ENCODE data around the gene ASIC4. TPM values are rescaled to one million over a fixed set of nuclear protein-coding genes. Genes with fewer than 3 reads are reported as not detected.

ASIC4 gene
- total RNA-seq, 5 donors from 2014 or later (not counting 1 experiment from before 2014, with no cell fraction given) = 0.09 to 0.35 (median 0.20) TPM; not detected in 2

DNA sequence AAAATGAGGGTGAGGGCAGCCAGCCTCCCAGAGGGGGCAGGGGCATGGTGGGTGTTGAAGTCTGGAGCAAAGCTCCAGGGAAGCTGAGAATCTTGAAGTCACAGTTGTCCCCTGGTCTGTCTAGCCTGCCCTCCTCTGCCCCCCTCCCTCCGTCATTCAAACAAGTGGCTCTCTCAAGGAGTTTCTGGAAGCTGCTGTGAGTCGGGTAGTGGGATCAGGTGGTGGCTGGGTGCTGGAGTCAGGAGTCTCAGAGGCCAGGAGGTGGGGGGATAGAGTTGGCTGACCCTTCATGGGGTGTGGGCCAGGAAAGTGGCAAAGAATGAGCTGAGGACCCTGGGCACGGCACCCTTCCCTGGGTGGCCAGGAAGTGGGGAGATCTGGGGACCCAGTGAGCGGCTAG is 495 bp upstream of the ASIC4 start:
- Mint-ChIP-seq H3K4me1 (peaks cover 26 to 35% (median 27%) of the 10 kb centered on the region in 3 donors), H3K4me3 (peak overlapping the region in 1 of 3 donors; percentile 66), H3K27me3 (peaks cover 75 to 83% of the 10 kb centered on the region in 2 donors), H3K36me3 (no peaks in the 10 kb centered on the region), H3K9me3 (no peaks in the 10 kb centered on the region), H3K27ac (no peak overlapping the region)
- Histone ChIP-seq H3K4me3 (ENCODE audit: control insufficient read depth in 1 of 2, extremely low read depth in 1 of 2, low read length in 1 of 2) (no peak overlapping the region), H3K36me3 (ENCODE audit: control insufficient read depth in 2 of 2, extremely low read depth in 1 of 2, insufficient read depth in 1 of 2, low read length in 1 of 2) (no peaks in the 10 kb centered on the region), H3K4me1 (ENCODE audit: control insufficient read depth in 1 of 2, extremely low read depth in 1 of 2, insufficient read depth in 2 of 2, low read length in 2 of 2) (peaks cover 3 to 27% of the 10 kb centered on the region in 2 experiments), H3K27ac (ENCODE audit: low read length) (no peak overlapping the region), H3K27me3 (replicated peaks in 1 of 2; ENCODE audit: control insufficient read depth in 2 of 2, extremely low read depth in 1 of 2, insufficient read depth in 2 of 2, low read length in 1 of 2) (peaks cover 8 to 96% of the 10 kb centered on the region in 2 experiments), H3K9me3 (no peaks in the 10 kb centered on the region)
- ATAC-seq (replicated peaks in 1 of 4) (no peak), DNase-seq (no peak)
- ChIA-PET POLR2A (no interaction called here), CTCF (no interaction called here)
- WGBS (ENCODE audit: insufficient coverage) = 0% methylated on average over 3 of the region's 4 CpGs

DNA sequence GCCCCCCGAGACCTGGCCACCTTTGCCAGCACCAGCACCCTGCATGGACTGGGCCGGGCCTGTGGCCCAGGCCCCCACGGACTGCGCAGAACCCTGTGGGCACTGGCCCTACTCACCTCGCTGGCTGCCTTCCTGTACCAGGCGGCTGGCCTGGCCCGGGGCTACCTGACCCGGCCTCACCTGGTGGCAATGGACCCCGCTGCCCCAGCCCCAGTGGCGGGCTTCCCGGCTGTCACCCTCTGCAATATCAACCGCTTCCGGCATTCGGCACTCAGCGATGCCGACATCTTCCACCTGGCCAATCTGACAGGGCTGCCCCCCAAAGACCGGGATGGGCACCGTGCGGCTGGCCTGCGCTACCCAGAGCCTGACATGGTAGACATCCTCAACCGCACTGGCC is 554 bp downstream of the ASIC4 start:
- ChIA-PET POLR2A (no interaction called here), CTCF (interaction anchor here in 1 of 2 donors (0.6 kb wide), 1 partner anchor 40 kb away, joined by 4 read pairs; no protein-coding TSS in a partner anchor)
- Mint-ChIP-seq H3K9me3 (no peaks in the 10 kb centered on the region), H3K27ac (no peak overlapping the region), H3K27me3 (peaks cover 76 to 85% of the 10 kb centered on the region in 2 donors), H3K4me3 (no peak overlapping the region), H3K36me3 (no peaks in the 10 kb centered on the region), H3K4me1 (peaks cover 20 to 28% (median 23%) of the 10 kb centered on the region in 3 donors)
- no peak for ATAC-seq (replicated peaks in 1 of 4)
- no peaks in the 10 kb centered on the region for H3K36me3 ChIP-seq (ENCODE audit: control insufficient read depth in 2 of 2, extremely low read depth in 1 of 2, insufficient read depth in 1 of 2, low read length in 1 of 2)
- DNase-seq = no peak
- no peak overlapping the region for H3K27ac ChIP-seq (ENCODE audit: low read length)
- no peaks in the 10 kb centered on the region for H3K9me3 ChIP-seq
- H3K27me3 ChIP-seq (replicated peaks in 1 of 2; ENCODE audit: control insufficient read depth in 2 of 2, extremely low read depth in 1 of 2, insufficient read depth in 2 of 2, low read length in 1 of 2) = peaks cover 8 to 94% of the 10 kb centered on the region in 2 experiments
- 87% methylated on average over 21 of the region's 21 CpGs for WGBS (ENCODE audit: insufficient coverage)
- peaks cover 3 to 17% of the 10 kb centered on the region in 2 experiments for H3K4me1 ChIP-seq (ENCODE audit: control insufficient read depth in 1 of 2, extremely low read depth in 1 of 2, insufficient read depth in 2 of 2, low read length in 2 of 2)
- no peak overlapping the region for H3K4me3 ChIP-seq (ENCODE audit: control insufficient read depth in 1 of 2, extremely low read depth in 1 of 2, low read length in 1 of 2)

DNA sequence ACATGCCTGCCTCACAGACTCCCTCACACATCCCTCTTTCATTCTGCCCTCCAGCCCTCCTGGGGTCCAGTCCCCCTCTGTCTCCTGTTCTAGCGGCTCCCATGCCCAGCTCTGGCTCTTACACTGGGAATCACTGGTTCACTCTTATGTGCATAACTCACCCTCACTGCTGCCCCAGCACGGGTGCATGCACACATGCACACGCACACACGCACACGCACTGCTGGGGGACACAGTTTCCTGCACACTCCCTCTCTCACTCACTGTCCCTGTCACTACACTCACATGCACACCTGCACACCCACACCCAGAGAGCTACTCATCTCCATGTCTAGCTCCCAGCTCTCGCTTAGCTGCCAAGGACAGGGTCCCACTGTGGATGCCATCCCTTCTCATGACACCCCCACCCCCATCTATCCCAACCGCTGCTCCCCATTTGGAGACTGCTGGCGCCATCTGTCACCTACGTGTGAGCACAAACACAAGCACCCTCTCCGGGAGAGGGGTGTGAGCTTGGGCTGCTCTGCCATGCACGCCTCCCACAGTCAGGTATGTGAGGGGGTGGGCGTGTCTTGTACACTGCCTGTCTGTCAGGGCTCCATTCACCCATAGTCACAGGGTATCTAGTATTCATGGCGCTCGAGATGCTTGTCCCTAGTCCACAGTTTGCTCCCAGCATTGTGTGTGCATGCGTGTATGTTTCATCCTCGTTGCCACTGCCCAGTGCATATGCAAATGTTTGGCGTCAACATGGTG is 1.8 kb downstream of the ASIC4 start:
- H3K27me3 ChIP-seq (replicated peaks in 1 of 2; ENCODE audit: control insufficient read depth in 2 of 2, extremely low read depth in 1 of 2, insufficient read depth in 2 of 2, low read length in 1 of 2) = peaks cover 6 to 93% of the 10 kb centered on the region in 2 experiments
- H3K9me3 Mint-ChIP-seq = no peaks in the 10 kb centered on the region
- ATAC-seq (replicated peaks in 1 of 4) = no peak

DNA sequence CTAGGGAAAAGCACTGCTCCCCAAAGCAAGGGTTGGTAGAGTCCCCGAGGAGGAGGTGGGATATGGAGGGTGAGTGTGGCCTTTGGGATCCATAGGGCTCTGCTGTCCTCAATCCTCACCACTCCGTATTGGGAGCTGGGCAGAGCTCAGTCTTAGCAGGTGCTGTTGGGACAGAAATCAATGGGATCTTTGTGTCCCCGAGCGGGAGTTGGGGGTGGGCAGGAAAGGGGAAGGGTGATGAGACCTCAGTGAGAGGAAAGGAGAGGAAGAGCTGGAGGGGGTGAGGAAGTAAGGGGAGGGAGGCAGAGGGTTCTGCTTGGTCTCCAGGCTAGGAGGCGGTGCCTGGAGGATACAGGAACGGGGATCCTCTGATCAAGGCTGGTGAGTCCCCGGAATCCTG is 2.6 kb downstream of the ASIC4 start:
- 29% methylated on average over 6 of the region's 7 CpGs for WGBS (ENCODE audit: insufficient coverage)
- POLR2A ChIA-PET = no interaction called here
- Histone ChIP-seq H3K27me3 (replicated peaks in 1 of 2; ENCODE audit: control insufficient read depth in 2 of 2, extremely low read depth in 1 of 2, insufficient read depth in 2 of 2, low read length in 1 of 2) (peaks cover 6 to 93% of the 10 kb centered on the region in 2 experiments), H3K36me3 (ENCODE audit: control insufficient read depth in 2 of 2, extremely low read depth in 1 of 2, insufficient read depth in 1 of 2, low read length in 1 of 2) (no peaks in the 10 kb centered on the region), H3K27ac (ENCODE audit: low read length) (no peak overlapping the region), H3K9me3 (no peaks in the 10 kb centered on the region), H3K4me1 (ENCODE audit: control insufficient read depth in 1 of 2, extremely low read depth in 1 of 2, insufficient read depth in 2 of 2, low read length in 2 of 2) (peaks cover 0 to 18% of the 10 kb centered on the region in 2 experiments), H3K4me3 (ENCODE audit: control insufficient read depth in 1 of 2, extremely low read depth in 1 of 2, low read length in 1 of 2) (no peak overlapping the region)
- ATAC-seq (replicated peaks in 1 of 4) (no peak), DNase-seq (no peak)
- Mint-ChIP-seq H3K27me3 (peaks cover 79 to 86% of the 10 kb centered on the region in 2 donors), H3K9me3 (no peaks in the 10 kb centered on the region), H3K4me3 (no peak overlapping the region), H3K27ac (no peak overlapping the region), H3K36me3 (no peaks in the 10 kb centered on the region), H3K4me1 (peaks cover 22 to 28% (median 23%) of the 10 kb centered on the region in 3 donors)
- CTCF ChIA-PET = interaction anchor here in 1 of 2 donors (0.7 kb wide), 1 partner anchor 64 kb away, joined by 3 read pairs; no protein-coding TSS in a partner anchor

More for the DNA sequence above, 1.8 kb downstream of the ASIC4 start:
- Histone ChIP-seq H3K27ac (ENCODE audit: low read length) (no peak overlapping the region), H3K36me3 (ENCODE audit: control insufficient read depth in 2 of 2, extremely low read depth in 1 of 2, insufficient read depth in 1 of 2, low read length in 1 of 2) (no peaks in the 10 kb centered on the region), H3K4me1 (ENCODE audit: control insufficient read depth in 1 of 2, extremely low read depth in 1 of 2, insufficient read depth in 2 of 2, low read length in 2 of 2) (peaks cover 0 to 9% of the 10 kb centered on the region in 2 experiments), H3K9me3 (no peaks in the 10 kb centered on the region), H3K4me3 (ENCODE audit: control insufficient read depth in 1 of 2, extremely low read depth in 1 of 2, low read length in 1 of 2) (no peak overlapping the region)
- Mint-ChIP-seq H3K27me3 (peaks cover 76 to 84% of the 10 kb centered on the region in 2 donors), H3K4me3 (no peak overlapping the region), H3K27ac (peak overlapping the region in 1 of 2 donors; percentile 4), H3K4me1 (peaks cover 14 to 21% (median 16%) of the 10 kb centered on the region in 3 donors), H3K36me3 (no peaks in the 10 kb centered on the region)
- POLR2A ChIA-PET = no interaction called here
- no peak for DNase-seq
- 76% methylated on average over 12 of the region's 17 CpGs for WGBS (ENCODE audit: insufficient coverage)
- CTCF ChIA-PET = interaction anchor here in 1 of 2 donors (0.7 kb wide), 1 partner anchor 63 kb away, joined by 3 read pairs; no protein-coding TSS in a partner anchor

DNA sequence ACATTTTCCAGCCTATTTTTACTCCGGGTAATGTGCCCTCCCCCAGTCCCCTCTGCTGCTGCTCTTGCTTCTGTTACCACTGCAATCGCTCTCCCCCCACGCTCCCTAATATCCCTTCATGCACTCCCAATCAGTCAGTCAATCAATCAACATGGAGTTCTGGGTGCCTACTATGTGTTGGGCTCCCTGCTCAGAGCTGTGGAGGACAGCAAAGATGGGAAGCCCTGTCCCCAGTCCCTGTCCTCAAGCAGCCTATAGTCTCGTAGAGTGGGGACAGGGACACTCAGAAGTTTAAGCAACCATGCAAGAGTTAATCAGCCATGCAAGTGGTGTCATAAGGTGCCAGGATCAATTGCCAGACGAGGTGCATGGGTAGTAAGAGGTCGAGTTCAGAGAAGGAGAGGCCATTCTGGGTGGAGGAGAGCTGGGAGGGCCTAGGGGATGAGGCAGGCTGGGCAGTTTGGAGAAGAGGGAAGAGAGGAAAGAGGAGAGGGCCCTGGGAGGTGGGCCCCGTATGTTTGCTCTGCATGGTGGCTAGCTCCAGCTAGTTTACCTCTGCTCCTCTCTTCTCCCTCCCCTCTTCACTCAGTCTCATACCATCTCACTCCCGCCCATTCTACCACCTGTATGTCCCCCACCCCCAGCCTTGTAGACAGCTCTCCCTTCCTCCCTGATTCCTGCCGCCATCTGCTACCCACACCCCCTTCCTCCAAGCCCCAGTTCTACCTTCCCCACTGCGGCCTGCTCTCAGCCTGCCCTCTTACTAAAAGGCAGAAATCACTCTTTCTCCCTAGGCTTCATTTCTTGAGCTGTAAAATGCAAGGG is 3.9 kb downstream of the ASIC4 start:
- Mint-ChIP-seq H3K4me1 (peaks cover 22 to 25% (median 25%) of the 10 kb centered on the region in 3 donors), H3K27me3 (peaks cover 75 to 79% of the 10 kb centered on the region in 2 donors), H3K9me3 (no peaks in the 10 kb centered on the region), H3K27ac (no peak overlapping the region), H3K4me3 (no peak overlapping the region), H3K36me3 (no peaks in the 10 kb centered on the region)
- H3K36me3 ChIP-seq (ENCODE audit: control insufficient read depth in 2 of 2, extremely low read depth in 1 of 2, insufficient read depth in 1 of 2, low read length in 1 of 2) = no peaks in the 10 kb centered on the region
- peaks cover 0 to 28% of the 10 kb centered on the region in 2 experiments for H3K4me1 ChIP-seq (ENCODE audit: control insufficient read depth in 1 of 2, extremely low read depth in 1 of 2, insufficient read depth in 2 of 2, low read length in 2 of 2)
- no peak for DNase-seq
- H3K4me3 ChIP-seq (ENCODE audit: control insufficient read depth in 1 of 2, extremely low read depth in 1 of 2, low read length in 1 of 2) = no peak overlapping the region
- no peak for ATAC-seq (replicated peaks in 1 of 4)
- CTCF ChIA-PET = interaction anchor here (0.5 to 1.5 kb wide), 5 partner anchors 10 to 88 kb away, joined by 3 to 6 read pairs (median 3); no protein-coding TSS in a partner anchor
- POLR2A ChIA-PET = no interaction called here
- no peak overlapping the region for H3K27ac ChIP-seq (ENCODE audit: low read length)
- no peaks in the 10 kb centered on the region for H3K9me3 ChIP-seq
- WGBS (ENCODE audit: insufficient coverage) = 66% methylated on average over 8 of the region's 10 CpGs
- peaks cover 0 to 93% of the 10 kb centered on the region in 2 experiments for H3K27me3 ChIP-seq (replicated peaks in 1 of 2; ENCODE audit: control insufficient read depth in 2 of 2, extremely low read depth in 1 of 2, insufficient read depth in 2 of 2, low read length in 1 of 2)

DNA sequence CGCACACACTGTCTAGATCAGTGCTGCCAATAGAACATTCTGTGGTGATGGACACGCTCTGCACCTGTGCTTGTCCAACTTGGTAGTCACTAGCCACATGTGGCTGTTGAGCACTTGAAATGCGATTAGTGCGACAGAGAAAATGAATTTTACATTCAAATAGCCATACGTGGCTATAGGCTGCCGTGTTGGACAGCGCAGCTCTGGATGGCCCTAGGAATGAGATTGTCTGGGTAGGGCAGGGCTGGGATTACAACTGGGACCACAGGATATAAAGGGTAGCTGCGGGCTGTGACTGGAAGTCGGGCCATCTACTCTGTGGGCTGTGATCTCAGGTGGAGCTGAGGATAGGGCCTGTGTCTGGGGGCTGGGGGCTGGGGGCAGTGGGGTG is 5.2 kb downstream of the ASIC4 start:
- H3K36me3 Mint-ChIP-seq = no peaks in the 10 kb centered on the region
- peaks cover 3 to 92% of the 10 kb centered on the region in 2 experiments for H3K27me3 ChIP-seq (replicated peaks in 1 of 2; ENCODE audit: control insufficient read depth in 2 of 2, extremely low read depth in 1 of 2, insufficient read depth in 2 of 2, low read length in 1 of 2)
- POLR2A ChIA-PET = no interaction called here
- 98% methylated on average over 7 of the region's 9 CpGs for WGBS (ENCODE audit: insufficient coverage)
- ATAC-seq (replicated peaks in 1 of 4) (no peak), DNase-seq (no peak)
- CTCF ChIA-PET = interaction anchor here (1.1 to 1.5 kb wide), 2 partner anchors 21 to 89 kb away, joined by 3 to 4 read pairs; no protein-coding TSS in a partner anchor
- H3K4me3 ChIP-seq (ENCODE audit: control insufficient read depth in 1 of 2, extremely low read depth in 1 of 2, low read length in 1 of 2) = no peak overlapping the region
- no peaks in the 10 kb centered on the region for H3K36me3 ChIP-seq (ENCODE audit: control insufficient read depth in 2 of 2, extremely low read depth in 1 of 2, insufficient read depth in 1 of 2, low read length in 1 of 2)
- H3K27me3 Mint-ChIP-seq = peaks cover 76 to 81% of the 10 kb centered on the region in 2 donors
- H3K4me1 ChIP-seq (ENCODE audit: control insufficient read depth in 1 of 2, extremely low read depth in 1 of 2, insufficient read depth in 2 of 2, low read length in 2 of 2) = peaks cover 0 to 23% of the 10 kb centered on the region in 2 experiments
- H3K27ac Mint-ChIP-seq = no peak overlapping the region
- H3K4me1 Mint-ChIP-seq = peaks cover 14 to 21% (median 19%) of the 10 kb centered on the region in 3 donors
- H3K9me3 ChIP-seq = no peaks in the 10 kb centered on the region
- no peak overlapping the region for H3K27ac ChIP-seq (ENCODE audit: low read length)
- H3K9me3 Mint-ChIP-seq = no peaks in the 10 kb centered on the region
- no peak overlapping the region for H3K4me3 Mint-ChIP-seq
